GM23248 (cell line): ENCODE measurements around the gene MSRB2.

ENCODE experiments used
- EZH2 ChIP-seq: fragments of 200-600 bp; sonication (generic); IDR thresholded peaks from 2 replicates; pipeline ENCODE4 v1.6.1; 2018; ENCODE audit warnings: antibody characterized with exemption, mild to moderate bottlenecking; ENCODE audit not compliant: insufficient read depth, poor library complexity, severe bottlenecking
- EZH2phosphoT487 ChIP-seq: fragments of 200-600 bp; sonication (generic); IDR thresholded peaks from 2 replicates; pipeline ENCODE4 v1.6.1; 2018; ENCODE audit warnings: antibody characterized with exemption, moderate library complexity, mild to moderate bottlenecking, low read depth; ENCODE audit not compliant: insufficient read depth

DNA sequence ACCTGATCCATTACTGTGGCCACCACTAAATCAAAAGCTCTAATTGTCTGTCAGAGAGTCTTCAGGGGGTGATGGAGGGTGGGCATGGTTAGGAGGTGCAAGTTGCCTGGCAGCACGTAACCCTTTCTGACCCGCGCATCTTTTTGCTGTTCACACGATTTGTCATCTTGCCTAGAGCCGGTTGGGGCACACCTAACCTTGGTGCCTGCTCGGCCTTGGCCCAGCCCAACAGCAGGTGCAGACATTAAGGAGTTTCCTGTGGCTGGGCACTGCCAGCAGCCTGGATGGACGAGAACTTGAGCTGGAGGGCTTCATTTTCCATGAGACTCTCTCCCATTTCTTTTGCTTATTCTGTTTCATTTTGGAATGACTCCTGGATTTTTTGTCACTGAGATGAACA is 55.7 kb downstream of the MSRB2 start:
- no peak for TF ChIP-seq EZH2phosphoT487
- TF ChIP-seq EZH2, result no peak
